GM11168 (cell line): ENCODE results near the gene AGMO.

Source experiments
- in situ Hi-C: fragments of 300-500 bp; cut with MboI; formaldehyde crosslinking; loops from one replicate; pipeline ENCODE4 v1.12.0; 2022; ENCODE audit warnings: low sequenced_read_pairs; ENCODE audit not compliant: unreplicated experiment

The AGMO gene

GRCh38 chr7:15505761-15506160 lies 56.1 kb downstream of the AGMO start:
- in situ Hi-C loops = no loop called here

GRCh38 chr7:15504351-15504750 lies 57.5 kb downstream of the AGMO start:
- in situ Hi-C loops = no loop called here

GRCh38 chr7:15503603-15504290 lies 58.1 kb downstream of the AGMO start:
- in situ Hi-C loops = no loop called here

- in situ Hi-C loops = no loop called here
These were observed 63.4 kb downstream of the AGMO start for GRCh38 chr7:15498465-15498864.

GRCh38 chr7:15495170-15495569 lies 66.6 kb downstream of the AGMO start:
- in situ Hi-C loops = no loop called here

GRCh38 chr7:15494711-15495110 lies 67.1 kb downstream of the AGMO start:
- in situ Hi-C loops = no loop called here

GRCh38 chr7:15491361-15491760 lies 70.5 kb downstream of the AGMO start:
- in situ Hi-C loops = no loop called here

GRCh38 chr7:15490291-15490690 lies 71.5 kb downstream of the AGMO start:
- in situ Hi-C loops = no loop called here

- in situ Hi-C loops = no loop called here
These were observed 72.0 kb downstream of the AGMO start for GRCh38 chr7:15489861-15490260.

- in situ Hi-C loops = no loop called here
These were observed 72.4 kb downstream of the AGMO start for GRCh38 chr7:15489383-15489782.

GRCh38 chr7:15488401-15488800 lies 73.4 kb downstream of the AGMO start:
- in situ Hi-C loops = no loop called here

GRCh38 chr7:15487896-15488295 lies 73.9 kb downstream of the AGMO start:
- in situ Hi-C loops = no loop called here

- in situ Hi-C loops = no loop called here
These were observed 75.8 kb downstream of the AGMO start for GRCh38 chr7:15485998-15486397.

GRCh38 chr7:15485431-15485830 lies 76.4 kb downstream of the AGMO start:
- in situ Hi-C loops = no loop called here

GRCh38 chr7:15481132-15481531 lies 80.7 kb downstream of the AGMO start:
- in situ Hi-C loops = no loop called here

GRCh38 chr7:15478401-15478800 lies 83.4 kb downstream of the AGMO start:
- in situ Hi-C loops = no loop called here

- in situ Hi-C loops = no loop called here
These were observed 85.3 kb downstream of the AGMO start for GRCh38 chr7:15476531-15476918.

- in situ Hi-C loops = no loop called here
These were observed 85.8 kb downstream of the AGMO start for GRCh38 chr7:15475808-15476530.

- in situ Hi-C loops = no loop called here
These were observed 90.2 kb downstream of the AGMO start for GRCh38 chr7:15471669-15471950.

GRCh38 chr7:15470825-15471668 lies 90.8 kb downstream of the AGMO start:
- in situ Hi-C loops = no loop called here

GRCh38 chr7:15464667-15465121 lies 97.1 kb downstream of the AGMO start:
- in situ Hi-C loops = no loop called here
